Measurements from ENCODE around the gene NRXN3. TPM values are rescaled to one million over a fixed set of nuclear protein-coding genes. Genes with fewer than 3 reads are reported as not detected.

NRXN3 gene
- total and polyA plus RNA-seq, 2 donors (not counting 1 experiment from before 2014, with no cell fraction given): not detected

- H3K4me2 ChIP-seq (replicated peaks; ENCODE audit: low read depth, low read length, poor library complexity, severe bottlenecking): no peak overlapping the region
- Mint-ChIP-seq H3K27ac (no peak overlapping the region), H3K4me1 (no peaks in the 10 kb centered on the region), H3K9me3 (ENCODE audit: insufficient read depth) (peaks cover 2% of the 10 kb centered on the region), H3K27me3 (no peaks in the 10 kb centered on the region), H3K4me3 (no peak overlapping the region)
- intact Hi-C loops (cut with micrococcal nuclease): no loop called here
- no peak overlapping the region for H2AFZ ChIP-seq (ENCODE audit: insufficient read depth, low read depth, low read length, poor library complexity, severe bottlenecking)
- H3K9me3 ChIP-seq (ENCODE audit: control extremely low read depth in 1 of 3, control insufficient read depth in 2 of 3, insufficient read depth in 1 of 3, low read length in 2 of 3): no peaks in the 10 kb centered on the region
- DNase-seq: no peak
- no peak overlapping the region for H3K9ac ChIP-seq (ENCODE audit: low read length)
- TF ChIP-seq EZH2 (IDR thresholded peaks at IDR 0.05; ENCODE audit: borderline replicate concordance, insufficient read depth, low read depth, low read length, poor library complexity, severe bottlenecking): no peak
- TF ChIP-seq CTCF (IDR thresholded peaks at IDR 0.05): no peak
- ChIA-PET POLR2A (no interaction called here), CTCF (no interaction called here)
- H3K79me2 ChIP-seq (ENCODE audit: control insufficient read depth, insufficient read depth, low read length): no peaks in the 10 kb centered on the region
- ATAC-seq (ENCODE audit: low read depth): no peak
- WGBS (ENCODE audit: insufficient coverage): 63% methylated on average over 1 of the region's 2 CpGs
- H3K36me3 ChIP-seq (replicated peaks in 1 of 2; ENCODE audit: control extremely low read depth in 1 of 2, control insufficient read depth in 1 of 2, extremely low read depth in 1 of 2, insufficient read depth in 2 of 2, low read length in 1 of 2): no peaks in the 10 kb centered on the region
- H3K4me3 ChIP-seq (ENCODE audit: control extremely low read depth in 1 of 5, extremely low read depth in 1 of 5, insufficient read depth in 1 of 5, low read depth in 2 of 5, low read length in 4 of 5): no peak overlapping the region
- no peak overlapping the region for H3K27ac ChIP-seq (ENCODE audit: low read length in 2 of 2)
- H4K20me1 ChIP-seq (ENCODE audit: control insufficient read depth, insufficient read depth, low read length, poor library complexity, severe bottlenecking): no peaks in the 10 kb centered on the region
- no peaks in the 10 kb centered on the region for H3K4me1 ChIP-seq (ENCODE audit: control insufficient read depth in 2 of 2, insufficient read depth in 2 of 2, low read length in 2 of 2)
- H3K27me3 ChIP-seq (replicated peaks in 1 of 4; ENCODE audit: control extremely low read depth in 1 of 4, control insufficient read depth in 3 of 4, insufficient read depth in 4 of 4, low read length in 3 of 4): no peaks in the 10 kb centered on the region
Observed at GRCh38 chr14:79378020-79378419, 1207.8 kb downstream of the NRXN3 start.

- H3K36me3 ChIP-seq (replicated peaks in 1 of 2; ENCODE audit: control extremely low read depth in 1 of 2, control insufficient read depth in 1 of 2, extremely low read depth in 1 of 2, insufficient read depth in 2 of 2, low read length in 1 of 2): no peaks in the 10 kb centered on the region
- H3K4me3 ChIP-seq (ENCODE audit: control extremely low read depth in 1 of 5, extremely low read depth in 1 of 5, insufficient read depth in 1 of 5, low read depth in 2 of 5, low read length in 4 of 5): no peak overlapping the region
- intact Hi-C loops (cut with micrococcal nuclease): no loop called here
- POLR2A ChIA-PET: no interaction called here
- H3K27me3 ChIP-seq (replicated peaks in 1 of 4; ENCODE audit: control extremely low read depth in 1 of 4, control insufficient read depth in 3 of 4, insufficient read depth in 4 of 4, low read length in 3 of 4): no peaks in the 10 kb centered on the region
- ATAC-seq (ENCODE audit: low read depth): no peak
- no peaks in the 10 kb centered on the region for H3K4me1 Mint-ChIP-seq
- H3K27ac Mint-ChIP-seq: no peak overlapping the region
- H3K27me3 Mint-ChIP-seq: no peaks in the 10 kb centered on the region
- no peak overlapping the region for H3K27ac ChIP-seq (ENCODE audit: low read length in 2 of 2)
- WGBS (ENCODE audit: insufficient coverage): 93% methylated on average over 3 of the region's 5 CpGs
- no peaks in the 10 kb centered on the region for H3K79me2 ChIP-seq (ENCODE audit: control insufficient read depth, insufficient read depth, low read length)
- CTCF ChIA-PET: interaction anchor here (0.7 to 1.2 kb wide), 2 partner anchors 1470 to 1514 kb away, joined by 3 to 6 read pairs; no protein-coding TSS in a partner anchor
- no peak overlapping the region for H3K4me3 Mint-ChIP-seq
- no peak for DNase-seq
- H2AFZ ChIP-seq (ENCODE audit: insufficient read depth, low read depth, low read length, poor library complexity, severe bottlenecking): no peak overlapping the region
- H3K9ac ChIP-seq (ENCODE audit: low read length): no peak overlapping the region
- H3K9me3 ChIP-seq (ENCODE audit: control extremely low read depth in 1 of 3, control insufficient read depth in 2 of 3, insufficient read depth in 1 of 3, low read length in 2 of 3): no peaks in the 10 kb centered on the region
- H4K20me1 ChIP-seq (ENCODE audit: control insufficient read depth, insufficient read depth, low read length, poor library complexity, severe bottlenecking): no peaks in the 10 kb centered on the region
- TF ChIP-seq CTCF (IDR thresholded peaks at IDR 0.05) (no peak), EZH2 (IDR thresholded peaks at IDR 0.05; ENCODE audit: borderline replicate concordance, insufficient read depth, low read depth, low read length, poor library complexity, severe bottlenecking) (no peak)
- peaks cover 2% of the 10 kb centered on the region for H3K9me3 Mint-ChIP-seq (ENCODE audit: insufficient read depth)
- H3K4me1 ChIP-seq (ENCODE audit: control insufficient read depth in 2 of 2, insufficient read depth in 2 of 2, low read length in 2 of 2): no peaks in the 10 kb centered on the region
- no peak overlapping the region for H3K4me2 ChIP-seq (replicated peaks; ENCODE audit: low read depth, low read length, poor library complexity, severe bottlenecking)
Observed at GRCh38 chr14:79379266-79379665, 1209.1 kb downstream of the NRXN3 start.
